GM12891 (cell line): ENCODE data around the gene SNRNP70.

ENCODE experiments used
- PAX5 ChIP-seq: IDR thresholded peaks from 2 replicates; pipeline ENCODE4 v1.6.1; 2011; ENCODE audit warnings: low read length, moderate library complexity, mild to moderate bottlenecking; ENCODE audit not compliant: insufficient read depth, severe bottlenecking
- POLR2A ChIP-seq: IDR thresholded peaks from 2 replicates; pipeline ENCODE4 v1.6.1; 2011; ENCODE audit warnings: low read depth, low read length, control low read depth
- POLR2AphosphoS5 ChIP-seq: IDR thresholded peaks from 2 replicates; pipeline ENCODE4 v1.6.1; 2011; ENCODE audit warnings: low read depth, low read length, control low read depth
- POU2F2 ChIP-seq: IDR thresholded peaks from 2 replicates; pipeline ENCODE4 v1.6.1; 2011; ENCODE audit warnings: low read depth, mild to moderate bottlenecking, control low read depth, low read length, moderate library complexity
- SPI1 ChIP-seq: IDR thresholded peaks from 2 replicates; pipeline ENCODE4 v1.6.1; 2011; ENCODE audit warnings: low read depth, low read length, control low read depth
- TAF1 ChIP-seq: IDR thresholded peaks from 2 replicates; pipeline ENCODE4 v1.6.1; 2011; ENCODE audit warnings: low read depth, low read length, control low read depth

GRCh38 chr19:49110567-49110966 lies 25.3 kb downstream of the SNRNP70 start:
- TF ChIP-seq POLR2A (no peak), TAF1 (no peak), POLR2AphosphoS5 (no peak), SPI1 (no peak), POU2F2 (no peak), PAX5 (no peak)
